Liver (tissue), 9 donors: ENCODE data around the gene CHID1. TPM values are rescaled to one million over a fixed set of nuclear protein-coding genes. Genes with fewer than 3 reads are reported as not detected.

Experiments used
- DNase-seq: peaks from one replicate; pipeline ENCODE4 v3.0.0-alpha.2; 2017; ENCODE audit warnings: low spot score
- H3K27ac ChIP-seq, 2 donors: one replicate each; pipeline ENCODE4 v1.7.0; 2013; ENCODE audit warnings: inconsistent platforms in 2 of 2, low read length in 2 of 2, control low read depth in 1 of 2, low read depth in 1 of 2, mild to moderate bottlenecking in 1 of 2
- H3K27me3 ChIP-seq, 4 donors: one replicate each; pipeline versions ENCODE4 v1.6.1 to v1.7.0; 2013; ENCODE audit warnings: low read length in 3 of 4, inconsistent platforms in 1 of 4, mild to moderate bottlenecking in 1 of 4, moderate library complexity in 1 of 4; ENCODE audit not compliant: control insufficient read depth in 4 of 4, insufficient read depth in 4 of 4
- H3K36me3 ChIP-seq, 4 donors: one replicate each; pipeline versions ENCODE4 v1.6.1 to v1.7.0; 2013; ENCODE audit warnings: low read length in 3 of 4, mild to moderate bottlenecking in 3 of 4, low read depth in 1 of 4, moderate library complexity in 1 of 4; ENCODE audit not compliant: control insufficient read depth in 4 of 4, insufficient read depth in 3 of 4
- H3K4me1 ChIP-seq, 4 donors: one replicate each; pipeline versions ENCODE4 v1.6.1 to v1.7.0; 2013; ENCODE audit warnings: low read length in 3 of 4, mild to moderate bottlenecking in 3 of 4, moderate library complexity in 1 of 4; ENCODE audit not compliant: control insufficient read depth in 4 of 4, insufficient read depth in 4 of 4
- H3K4me3 ChIP-seq, 3 donors: one replicate each; pipeline versions ENCODE4 v1.6.1 to v1.7.0; 2013; ENCODE audit warnings: low read length in 3 of 3, control low read depth in 1 of 3, low read depth in 1 of 3, mild to moderate bottlenecking in 1 of 3
- H3K9ac ChIP-seq, 2 donors: one replicate each; pipeline ENCODE4 v1.7.0; 2013; ENCODE audit warnings: low read length in 2 of 2, mild to moderate bottlenecking in 2 of 2, moderate library complexity in 2 of 2, control low read depth in 1 of 2, low read depth in 1 of 2
- H3K9me3 ChIP-seq, 4 donors: one replicate each; pipeline versions ENCODE4 v1.6.1 to v1.7.0; 2013; ENCODE audit warnings: low read length in 3 of 4; ENCODE audit not compliant: control insufficient read depth in 4 of 4
- EGR1 ChIP-seq, 2 donors: IDR thresholded peaks; 2 replicates each; pipeline ENCODE4 v1.6.1; 2016 to 2018; ENCODE audit warnings: antibody characterized with exemption in 2 of 2, low read depth in 2 of 2
- FOXA1 ChIP-seq: IDR thresholded peaks from 2 replicates; pipeline ENCODE4 v1.6.1; 2016; ENCODE audit warnings: antibody characterized with exemption
- GABPA ChIP-seq, 2 donors: IDR thresholded peaks in 1 of 2; conservative IDR thresholded peaks in 1 of 2; 2 replicates each; pipeline ENCODE4 v1.6.1; 2016; ENCODE audit warnings: antibody characterized with exemption in 2 of 2, mild to moderate bottlenecking in 1 of 2, moderate library complexity in 1 of 2
- HNF4A ChIP-seq, 2 donors: conservative IDR thresholded peaks; 2 replicates each; pipeline ENCODE4 v1.6.1; 2016; ENCODE audit warnings: antibody characterized with exemption in 2 of 2, mild to moderate bottlenecking in 2 of 2
- HNF4G ChIP-seq: IDR thresholded peaks from 2 replicates; pipeline ENCODE4 v1.6.1; 2016; ENCODE audit warnings: antibody characterized with exemption
- JUND ChIP-seq, 2 donors: IDR thresholded peaks; 2 replicates each; pipeline ENCODE4 v1.6.1; 2016; ENCODE audit warnings: antibody characterized with exemption in 2 of 2
- NR2F2 ChIP-seq: IDR thresholded peaks from 2 replicates; pipeline ENCODE4 v1.6.1; 2016; ENCODE audit warnings: antibody characterized with exemption
- RAD21 ChIP-seq, 2 donors: IDR thresholded peaks; 2 replicates each; pipeline ENCODE4 v1.6.1; 2016; ENCODE audit warnings: antibody characterized with exemption in 2 of 2, mild to moderate bottlenecking in 2 of 2
- REST ChIP-seq: IDR thresholded peaks from 2 replicates; pipeline ENCODE4 v1.6.1; 2016; ENCODE audit warnings: antibody characterized with exemption, mild to moderate bottlenecking
- SP1 ChIP-seq: IDR thresholded peaks from 2 replicates; pipeline ENCODE4 v1.6.1; 2018; ENCODE audit warnings: antibody characterized with exemption, mild to moderate bottlenecking
- TAF1 ChIP-seq: conservative IDR thresholded peaks from 2 replicates; pipeline ENCODE4 v1.6.1; 2016; ENCODE audit warnings: antibody characterized with exemption, mild to moderate bottlenecking
- YY1 ChIP-seq: IDR thresholded peaks from 2 replicates; pipeline ENCODE4 v1.6.1; 2016; ENCODE audit warnings: antibody characterized with exemption, mild to moderate bottlenecking
- ZBTB33 ChIP-seq: IDR thresholded peaks from 2 replicates; pipeline ENCODE4 v1.6.1; 2016; ENCODE audit warnings: antibody characterized with exemption
- WGBS: extraction: QIAGEN DNeasy Blood & Tissue Kit; methylation state at CpG from one replicate; pipeline ENCODE4 v1.1.7; 2013; 5-methylcytosine and 5-hydroxymethylcytosine counted together
- polyA plus RNA-seq, 2 donors: library from polyadenylated mRNA; stranded (reverse) in 1 of 2; unstranded in 1 of 2; fragments of 200-250 nt in 1 of 2; fragments of >200 nt in 1 of 2; fragmentation: Nextera tagmentation in 1 of 2; extraction: Ambion mirVana in 1 of 2; gene quantifications; one replicate each; pipeline versions ENCODE4 v1.2.1 to v1.2.3, GENCODE V29; 2013 to 2015
- total RNA-seq, 2 donors: library from RNA; depleted of rRNA; stranded (reverse); fragments of >200 nt; gene quantifications; one replicate each; pipeline ENCODE4 v1.2.3, GENCODE V29; 2014
- TF ChIP-seq, protein P1 (sequence below): IDR thresholded peaks from 2 replicates; pipeline ENCODE4 v1.6.1; 2016; ENCODE audit warnings: antibody characterized with exemption
- TF ChIP-seq, protein P2 (sequence below): IDR thresholded peaks from 2 replicates; pipeline ENCODE4 v1.6.1; 2016; ENCODE audit warnings: antibody characterized with exemption
- donor health status: healthy.
- donor health status: healthy.
- donor health status: healthy.
- donor health status: healthy.
- donor health status: healthy.

The CHID1 gene
- total and polyA plus RNA-seq, 4 donors, result 39.5 to 68.8 (median 59.1) TPM

- Histone ChIP-seq H3K4me1 (peaks cover 40 to 75% (median 56%) of the 10 kb centered on the region in 4 donors), H3K9me3 (no peaks in the 10 kb centered on the region), H3K9ac (no peak overlapping the region), H3K27me3 (no peaks in the 10 kb centered on the region), H3K27ac (peak overlapping the region; percentile 90 to 99), H3K4me3 (peak overlapping the region in 1 of 3 donors; percentile 85), H3K36me3 (peaks cover 0 to 17% (median 10%) of the 10 kb centered on the region in 4 donors)
- TF ChIP-seq REST, result no peak
- no peak for TF ChIP-seq YY1
- TF ChIP-seq, protein P1, sequence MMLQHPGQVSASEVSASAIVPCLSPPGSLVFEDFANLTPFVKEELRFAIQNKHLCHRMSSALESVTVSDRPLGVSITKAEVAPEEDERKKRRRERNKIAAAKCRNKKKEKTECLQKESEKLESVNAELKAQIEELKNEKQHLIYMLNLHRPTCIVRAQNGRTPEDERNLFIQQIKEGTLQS, result no peak
- no peak for TF ChIP-seq EGR1 (IDR thresholded peaks at IDR 0.05; ENCODE audit: low read depth in 2 of 2)
- no peak for TF ChIP-seq RAD21 (IDR thresholded peaks at IDR 0.05)
- no peak for TF ChIP-seq FOXA1
- TF ChIP-seq, protein P2, sequence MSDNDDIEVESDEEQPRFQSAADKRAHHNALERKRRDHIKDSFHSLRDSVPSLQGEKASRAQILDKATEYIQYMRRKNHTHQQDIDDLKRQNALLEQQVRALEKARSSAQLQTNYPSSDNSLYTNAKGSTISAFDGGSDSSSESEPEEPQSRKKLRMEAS, result no peak
- no peak for TF ChIP-seq HNF4G
- no peak for TF ChIP-seq TAF1
- no peak for TF ChIP-seq HNF4A (conservative IDR thresholded peaks at IDR 0.05)
- no peak for TF ChIP-seq JUND (IDR thresholded peaks at IDR 0.05)
- no peak for TF ChIP-seq GABPA (IDR thresholded peaks at IDR 0.05 in 1 of 2, conservative IDR thresholded peaks at IDR 0.05 in 1 of 2)
- no peak for TF ChIP-seq SP1
- TF ChIP-seq NR2F2, result no peak
- TF ChIP-seq ZBTB33, result no peak
- WGBS, result 35% methylated on average over 9 of the region's 9 CpGs
- no peak for DNase-seq
These were observed 76.7 kb downstream of the CHID1 start for GRCh38 chr11:833849-834311.

DNA sequence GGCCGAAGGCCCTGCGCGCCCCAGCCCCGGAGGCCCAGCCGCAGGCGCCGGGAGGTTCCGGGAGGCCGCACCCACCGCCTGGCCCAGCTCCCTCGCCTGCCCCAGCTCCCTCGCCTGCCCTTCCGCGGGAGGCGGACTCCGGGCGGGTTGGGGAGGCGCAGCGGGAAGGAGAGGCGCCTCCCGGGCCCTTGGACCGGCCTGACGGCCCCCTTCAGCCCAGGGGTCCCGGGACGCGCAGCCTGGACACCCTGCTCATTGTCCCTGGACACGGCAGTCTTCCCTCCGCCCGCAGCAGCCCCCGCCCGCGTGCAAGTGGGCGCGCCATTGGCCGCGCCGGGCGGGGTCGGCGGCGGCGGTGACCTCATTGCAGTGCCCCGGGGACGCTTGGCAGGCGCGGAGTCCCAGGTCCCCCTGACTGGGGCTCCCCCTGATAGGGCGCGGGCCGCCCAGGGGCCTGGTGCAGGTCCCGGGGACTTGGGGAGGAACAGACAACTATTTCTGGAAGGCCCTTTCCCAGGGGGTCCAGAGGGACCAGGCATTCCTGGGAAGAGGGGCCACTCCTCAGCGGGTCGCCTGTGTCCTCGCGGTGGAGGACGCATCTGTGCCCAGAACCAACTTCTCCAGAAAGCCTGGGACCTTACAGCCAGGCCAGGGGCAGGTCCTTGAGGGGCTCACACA is 77.4 kb downstream of the CHID1 start:
- Histone ChIP-seq H3K27me3 (no peaks in the 10 kb centered on the region), H3K36me3 (peaks cover 0 to 13% (median 8%) of the 10 kb centered on the region in 4 donors), H3K4me3 (peak overlapping the region; percentile 28 to 85 (median 57)), H3K9me3 (no peaks in the 10 kb centered on the region), H3K27ac (peak overlapping the region; percentile 90 to 99), H3K9ac (peak overlapping the region in 1 of 2 donors; percentile 32), H3K4me1 (peaks cover 44 to 77% (median 57%) of the 10 kb centered on the region in 4 donors)
- no peak for TF ChIP-seq JUND (IDR thresholded peaks at IDR 0.05)
- TF ChIP-seq YY1, result no peak
- DNase-seq, result peak; percentile 65
- WGBS, result 1% methylated on average over 55 of the region's 55 CpGs
